H9 (cell line): Measurements from ENCODE around the gene PITHD1. TPM values are rescaled to one million over a fixed set of nuclear protein-coding genes. Genes with fewer than 3 reads are reported as not detected.
A peak's percentile ranks its signal among the peaks of the same experiment; 100 is the strongest.

ENCODE experiments used
- DNase-seq: peaks from one replicate; pipeline ENCODE4 v3.0.0-alpha.2; 2017
- H2AFZ ChIP-seq: one replicate; pipeline ENCODE4 v1.6.1; 2013; ENCODE audit warnings: mild to moderate bottlenecking, low read length, control low read depth, moderate library complexity
- H2AK5ac ChIP-seq: 2 replicates; pipeline ENCODE4 v1.6.1; 2013; ENCODE audit warnings: low read length, control low read depth, mixed read lengths; ENCODE audit not compliant: insufficient read length
- H2BK120ac ChIP-seq: one replicate; pipeline ENCODE4 v1.6.1; 2013; ENCODE audit warnings: low read depth, mild to moderate bottlenecking, low read length, control low read depth, inconsistent platforms; ENCODE audit not compliant: poor library complexity, severe bottlenecking
- H2BK12ac ChIP-seq: 2 replicates; pipeline ENCODE4 v1.6.1; 2013; ENCODE audit warnings: low read length, control low read depth, mixed read lengths, low read depth; ENCODE audit not compliant: insufficient read length
- H2BK15ac ChIP-seq: 2 replicates; pipeline ENCODE4 v1.6.1; 2013; ENCODE audit warnings: low read depth, low read length, control low read depth
- H2BK20ac ChIP-seq: one replicate; pipeline ENCODE4 v1.6.1; 2013; ENCODE audit warnings: low read depth, mild to moderate bottlenecking, low read length, control low read depth, inconsistent platforms; ENCODE audit not compliant: poor library complexity, severe bottlenecking
- H2BK5ac ChIP-seq: 2 replicates; pipeline ENCODE4 v1.6.1; 2013; ENCODE audit warnings: low read length, control low read depth, mixed read lengths; ENCODE audit not compliant: insufficient read length
- H3K14ac ChIP-seq: 2 replicates; pipeline ENCODE4 v1.6.1; 2013; ENCODE audit warnings: low read length, control low read depth; ENCODE audit not compliant: insufficient read depth
- H3K18ac ChIP-seq: 2 replicates; pipeline ENCODE4 v1.6.1; 2013; ENCODE audit warnings: low read depth, mild to moderate bottlenecking, mixed read lengths, low read length, control low read depth; ENCODE audit not compliant: insufficient read length
- H3K23ac ChIP-seq: 2 replicates; pipeline ENCODE4 v1.6.1; 2013; ENCODE audit warnings: low read length, control low read depth, mixed read lengths, low read depth; ENCODE audit not compliant: insufficient read length
- H3K23me2 ChIP-seq: 2 replicates; pipeline ENCODE4 v1.6.1; 2013; ENCODE audit warnings: low read depth, mild to moderate bottlenecking, mixed read lengths, low read length, control low read depth; ENCODE audit not compliant: insufficient read length, poor library complexity, severe bottlenecking
- H3K27ac ChIP-seq: 2 replicates; pipeline ENCODE4 v1.5.1; 2013; ENCODE audit warnings: low read length, control low read depth, mixed read lengths, low read depth; ENCODE audit not compliant: insufficient read length
- H3K27me3 ChIP-seq: 2 replicates; pipeline ENCODE4 v1.6.1; 2013; ENCODE audit warnings: low read length, control low read depth, inconsistent platforms; ENCODE audit not compliant: insufficient read depth
- H3K4ac ChIP-seq: 2 replicates; pipeline ENCODE4 v1.6.1; 2013; ENCODE audit warnings: low read depth, mild to moderate bottlenecking, control low read depth, inconsistent platforms, low read length, moderate library complexity
- H3K4me1 ChIP-seq: 2 replicates; pipeline ENCODE4 v1.6.1; 2013; ENCODE audit warnings: low read length, control low read depth, inconsistent platforms; ENCODE audit not compliant: insufficient read depth
- H3K4me2 ChIP-seq: 2 replicates; pipeline ENCODE4 v1.6.1; 2013; ENCODE audit warnings: low read length, control low read depth, mixed read lengths; ENCODE audit not compliant: insufficient read length, insufficient read depth
- H3K56ac ChIP-seq: 2 replicates; pipeline ENCODE4 v1.6.1; 2013; ENCODE audit warnings: low read depth, mild to moderate bottlenecking, mixed read lengths, low read length, control low read depth; ENCODE audit not compliant: insufficient read length
- H3K79me1 ChIP-seq: 2 replicates; pipeline ENCODE4 v1.6.1; 2013; ENCODE audit warnings: low read depth, mild to moderate bottlenecking, moderate library complexity, low read length, control low read depth, inconsistent platforms; ENCODE audit not compliant: insufficient read depth, poor library complexity, severe bottlenecking
- H3K79me2 ChIP-seq: 2 replicates; pipeline ENCODE4 v1.6.1; 2013; ENCODE audit warnings: low read length, control low read depth, inconsistent platforms; ENCODE audit not compliant: insufficient read depth
- H3K9ac ChIP-seq: 2 replicates; pipeline ENCODE4 v1.6.1; 2013; ENCODE audit warnings: low read length, control low read depth, mixed read lengths; ENCODE audit not compliant: insufficient read length; ENCODE audit errors: extremely low read depth
- H3K9me3 ChIP-seq: one replicate; pipeline ENCODE4 v1.6.1; 2013; ENCODE audit warnings: low read depth, low read length, inconsistent platforms; ENCODE audit not compliant: control insufficient read depth
- H3T11ph ChIP-seq: one replicate; pipeline ENCODE4 v1.6.1; 2013; ENCODE audit warnings: mild to moderate bottlenecking, low read length, control low read depth, inconsistent platforms
- H4K20me1 ChIP-seq: one replicate; pipeline ENCODE4 v1.6.1; 2013; ENCODE audit not compliant: control insufficient read depth, insufficient read length, insufficient read depth
- H4K5ac ChIP-seq: 2 replicates; pipeline ENCODE4 v1.6.1; 2013; ENCODE audit warnings: low read depth, mild to moderate bottlenecking, mixed read lengths, low read length, control low read depth; ENCODE audit not compliant: insufficient read length
- H4K8ac ChIP-seq: replicated peaks from 2 replicates; pipeline ENCODE4 v1.6.1; 2013; ENCODE audit warnings: low read length, control low read depth, mixed read lengths, low read depth; ENCODE audit not compliant: insufficient read length
- H4K91ac ChIP-seq: 2 replicates; pipeline ENCODE4 v1.6.1; 2013; ENCODE audit warnings: low read depth, mild to moderate bottlenecking, moderate library complexity, mixed read lengths, low read length, control low read depth; ENCODE audit not compliant: insufficient read length
- H3K27ac Mint-ChIP-seq, 3 experiments: 2 replicates in 2 of 3; 3 replicates in 1 of 3; pipeline ENCODE4 v1.8.0; 2020 to 2021; ENCODE audit warnings: mixed read lengths in 3 of 3, mild to moderate bottlenecking in 1 of 3, moderate library complexity in 1 of 3
- H3K27me3 Mint-ChIP-seq: 2 replicates; pipeline ENCODE4 v1.8.0; 2021; ENCODE audit warnings: low read depth, mild to moderate bottlenecking, moderate library complexity, mixed read lengths
- H3K36me3 Mint-ChIP-seq, 3 experiments: 2 replicates in 2 of 3; 3 replicates in 1 of 3; pipeline ENCODE4 v1.8.0; 2020 to 2021; ENCODE audit warnings: low read depth in 3 of 3, mixed read lengths in 3 of 3; ENCODE audit not compliant: insufficient read depth in 1 of 3
- H3K4me1 Mint-ChIP-seq, 2 experiments: 2 replicates each; pipeline ENCODE4 v1.8.0; 2020; ENCODE audit warnings: mixed read lengths in 2 of 2
- H3K4me3 Mint-ChIP-seq, 2 experiments: 2 replicates in 1 of 2; 3 replicates in 1 of 2; pipeline ENCODE4 v1.8.0; 2020 to 2021; ENCODE audit warnings: mild to moderate bottlenecking in 2 of 2, mixed read lengths in 2 of 2, moderate library complexity in 1 of 2
- H3K9me3 Mint-ChIP-seq, 2 experiments: 2 replicates in 1 of 2; 3 replicates in 1 of 2; pipeline ENCODE4 v1.8.0; 2020; ENCODE audit warnings: mild to moderate bottlenecking in 2 of 2, mixed read lengths in 2 of 2, moderate library complexity in 1 of 2
- CTCF ChIP-seq: fragments of 200-600 bp; sonication (generic); conservative IDR thresholded peaks from 3 replicates; pipeline ENCODE4 v1.8.0; 2021; ENCODE audit warnings: antibody characterized with exemption, mild to moderate bottlenecking
- WGBS: extraction: QIAGEN DNeasy Blood & Tissue Kit; methylation state at CpG from one replicate; pipeline ENCODE4 v1.1.7; 2013; ENCODE audit warnings: missing lambda C conversion rate, low lambda C conversion rate, mixed read lengths; ENCODE audit not compliant: insufficient read length; ENCODE audit errors: extremely low coverage; 5-methylcytosine and 5-hydroxymethylcytosine counted together
- total RNA-seq: library from RNA; stranded (reverse); gene quantifications from 2 replicates; pipeline ENCODE4 v1.2.1, GENCODE V29; 2021

PITHD1 gene
- total RNA-seq, 1 experiment from 2014 or later, result 92.0 TPM

- H3K27me3 Mint-ChIP-seq, result no peaks in the 10 kb centered on the region
- H3K4me2 ChIP-seq, result no peak overlapping the region
Measured at GRCh38 chr1:23772049-23772853, 6.0 kb upstream of the PITHD1 start.

More at GRCh38 chr1:23772049-23772853, 6.0 kb upstream of the PITHD1 start:
- H3K4me1 ChIP-seq, result no peaks in the 10 kb centered on the region; the same call in 1 of the 2 replicates
- H2BK15ac ChIP-seq, result no peak overlapping the region
- no peak overlapping the region for H3K9ac ChIP-seq
- H4K20me1 ChIP-seq, result no peaks in the 10 kb centered on the region
- H3K56ac ChIP-seq, result no peak overlapping the region
- no peak overlapping the region for H2BK120ac ChIP-seq
- H2BK12ac ChIP-seq, result no peak overlapping the region
- H3K4ac ChIP-seq, result no peak overlapping the region
- no peak overlapping the region for H3K4me3 Mint-ChIP-seq
- H4K91ac ChIP-seq, result no peak overlapping the region
- no peak overlapping the region for H4K8ac ChIP-seq
- H3K79me2 ChIP-seq, result no peaks in the 10 kb centered on the region
- no peak overlapping the region; a peak in 1 of 7 replicates for H3K27ac Mint-ChIP-seq
- no peaks in the 10 kb centered on the region for H3K23me2 ChIP-seq
- no peak overlapping the region for H3K14ac ChIP-seq
- H3K9me3 Mint-ChIP-seq, result no peaks in the 10 kb centered on the region
- H2BK5ac ChIP-seq, result no peak overlapping the region
- H3K9me3 ChIP-seq, result no peaks in the 10 kb centered on the region
- no peak overlapping the region for H3K18ac ChIP-seq
- no peak overlapping the region for H3K23ac ChIP-seq
- H3K36me3 Mint-ChIP-seq, result peaks cover 0 to 19% (median 15%) of the 10 kb centered on the region in 3 experiments; a peak in 5 of 7 replicates
- peak; percentile 85 for DNase-seq
- H3T11ph ChIP-seq, result no peak overlapping the region
- H3K4me1 Mint-ChIP-seq, result peaks cover 2 to 3% of the 10 kb centered on the region in 2 experiments
- H3K27ac ChIP-seq, result no peak overlapping the region
- peaks cover 3% of the 10 kb centered on the region for H3K79me1 ChIP-seq
- H4K5ac ChIP-seq, result no peak overlapping the region
- H2AK5ac ChIP-seq, result no peak overlapping the region
- no peak overlapping the region for H2BK20ac ChIP-seq
- no CpG with 5 or more reads among the region's 14 CpGs for WGBS
- peak; percentile 89 for TF ChIP-seq CTCF
- H2AFZ ChIP-seq, result no peak overlapping the region
- no peaks in the 10 kb centered on the region for H3K27me3 ChIP-seq
